ENCODE results near the gene BCL2L1. TPM values are rescaled to one million over a fixed set of nuclear protein-coding genes. Genes with fewer than 3 reads are reported as not detected.

The BCL2L1 gene
- total RNA-seq, 1 experiment from 2014 or later = 226 TPM

GRCh38 chr20:31769681-31770080 lies 47.0 kb upstream of the BCL2L1 start:
- no peaks in the 10 kb centered on the region for H3K9me3 ChIP-seq (ENCODE audit: control insufficient read depth in 1 of 2, insufficient read depth in 1 of 2, low read depth in 1 of 2, low read length in 2 of 2)
- no peak overlapping the region for H3K4me2 ChIP-seq (ENCODE audit: low read length)
- DNase-seq (ENCODE audit: low read depth, low spot score) = no peak
- no peak overlapping the region for H3K27ac ChIP-seq (ENCODE audit: low read depth, low read length)
- H2AFZ ChIP-seq (ENCODE audit: low read depth, low read length, poor library complexity, severe bottlenecking) = no peak overlapping the region
- H3K9me2 ChIP-seq (ENCODE audit: insufficient read depth) = no peaks in the 10 kb centered on the region
- TF ChIP-seq RAD21 (IDR thresholded peaks at IDR 0.05; ENCODE audit: low read depth) = no peak
- no peak for TF ChIP-seq JUND (IDR thresholded peaks at IDR 0.05)
- no peak for TF ChIP-seq ZNF274 (IDR thresholded peaks at IDR 0.05; ENCODE audit: low read depth, low read length)
- TF ChIP-seq ZBTB33 (IDR thresholded peaks at IDR 0.05; ENCODE audit: extremely low read depth, insufficient replicate concordance, low read length) = no peak
- no peak for TF ChIP-seq MAX (IDR thresholded peaks at IDR 0.05)
- TF ChIP-seq ATF3 (IDR thresholded peaks at IDR 0.05) = no peak
- no peak for TF ChIP-seq YY1 (IDR thresholded peaks at IDR 0.05; ENCODE audit: extremely low read depth, insufficient replicate concordance, low read depth, low read length)
- TF ChIP-seq EZH2phosphoT487 (IDR thresholded peaks at IDR 0.05; ENCODE audit: borderline replicate concordance) = no peak
- no peak for TF ChIP-seq POLR2A (IDR thresholded peaks at IDR 0.05; ENCODE audit: borderline replicate concordance, extremely low read depth, insufficient read depth, insufficient read length)
- TF ChIP-seq TCF7L2 (IDR thresholded peaks at IDR 0.05; ENCODE audit: borderline replicate concordance, extremely low read depth, insufficient read depth, insufficient read length) = no peak
- TF ChIP-seq POLR2AphosphoS5 (IDR thresholded peaks at IDR 0.05; ENCODE audit: low read depth, low read length) = no peak
- TF ChIP-seq SRF (IDR thresholded peaks at IDR 0.05; ENCODE audit: low read depth) = no peak
- TF ChIP-seq CTCF (IDR thresholded peaks at IDR 0.05 in 2 of 3, conservative IDR thresholded peaks at IDR 0.05 in 1 of 3; ENCODE audit: borderline replicate concordance in 1 of 3, insufficient read depth in 1 of 3, low read depth in 2 of 3, low read length in 2 of 3) = no peak
- TF ChIP-seq SIN3A (IDR thresholded peaks at IDR 0.05; ENCODE audit: low read depth) = no peak
- no peaks in the 10 kb centered on the region for H3K27me3 ChIP-seq (ENCODE audit: insufficient read depth, low read length)
- no peaks in the 10 kb centered on the region for H3K4me1 ChIP-seq (ENCODE audit: control insufficient read depth in 1 of 2, insufficient read depth in 2 of 2, low read length in 2 of 2)
- ChIA-PET RAD21 (ENCODE audit: low non-redundant PET in 1 of 2, low total read pairs in 2 of 2, uncharacterized antibody in 2 of 2, unreplicated experiment in 2 of 2) (no interaction called here), CTCF (no interaction called here), POLR2A (no interaction called here)
- peaks cover 7% of the 10 kb centered on the region for H4K20me1 ChIP-seq (ENCODE audit: insufficient read depth)
- H3K9ac ChIP-seq (ENCODE audit: low read length) = no peak overlapping the region
- H3K4me3 ChIP-seq (replicated peaks in 1 of 2; ENCODE audit: low read depth in 1 of 2, low read length in 2 of 2) = no peak overlapping the region
- no TSS peak for BruUV-seq (replicated peaks)
- H3K36me3 ChIP-seq (ENCODE audit: control insufficient read depth in 1 of 2, insufficient read depth in 2 of 2, low read length in 2 of 2) = peaks cover 44 to 49% of the 10 kb centered on the region in 2 experiments
- intact Hi-C loops (cut with micrococcal nuclease) = no loop called here
- H3K79me2 ChIP-seq (ENCODE audit: insufficient read depth, low read length) = peaks cover 96% of the 10 kb centered on the region
- ATAC-seq = no peak

All from HCT116 (cell line).